HG02840 (cell line): ENCODE measurements around the gene IDH3A.

Experiments
- ATAC-seq: cut with Tn5 transposase; IDR thresholded peaks from one replicate; pipeline ENCODE4 v1.9.1; 2021; ENCODE audit warnings: mild to moderate bottlenecking, moderate library complexity, moderate number of reproducible peaks; ENCODE audit not compliant: unreplicated experiment, low FRiP score

The IDH3A gene

DNA sequence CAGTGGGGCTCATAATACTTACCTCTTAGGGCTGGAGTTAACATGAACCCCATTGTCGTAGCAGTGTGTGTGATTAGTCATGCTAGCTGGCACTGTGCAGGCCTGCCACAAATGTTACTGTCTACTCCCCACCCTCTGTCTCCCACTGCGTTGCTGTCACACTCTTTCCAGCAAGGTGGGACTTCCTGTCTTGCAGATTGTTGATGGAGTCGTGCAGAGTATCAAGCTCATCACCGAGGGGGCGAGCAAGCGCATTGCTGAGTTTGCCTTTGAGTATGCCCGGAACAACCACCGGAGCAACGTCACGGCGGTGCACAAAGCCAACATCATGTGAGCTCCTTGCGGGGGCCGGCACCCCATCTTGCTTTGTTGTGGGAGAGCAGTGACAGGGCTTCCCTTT lies 12.9 kb downstream of the IDH3A start:
- ATAC-seq: no peak

DNA sequence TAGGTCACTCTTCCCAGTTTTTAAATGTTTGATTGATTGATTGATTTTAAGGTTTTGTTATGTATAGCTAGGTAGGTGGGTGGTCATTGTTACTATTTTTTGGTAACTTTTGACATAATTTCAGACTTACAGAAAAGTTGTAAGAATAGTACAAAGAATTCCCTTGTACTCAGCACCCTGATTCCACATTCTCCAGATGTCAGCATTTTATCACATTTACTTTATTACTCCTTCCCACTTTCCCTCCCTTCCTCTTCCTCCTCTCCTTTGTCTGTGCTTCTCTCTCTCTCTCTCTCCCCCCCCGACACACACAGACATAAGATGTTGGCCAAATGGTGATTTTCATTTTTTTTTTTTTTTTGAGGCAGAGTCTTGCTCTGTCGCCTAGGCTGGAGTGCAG lies 14.8 kb downstream of the IDH3A start:
- no peak for ATAC-seq

DNA sequence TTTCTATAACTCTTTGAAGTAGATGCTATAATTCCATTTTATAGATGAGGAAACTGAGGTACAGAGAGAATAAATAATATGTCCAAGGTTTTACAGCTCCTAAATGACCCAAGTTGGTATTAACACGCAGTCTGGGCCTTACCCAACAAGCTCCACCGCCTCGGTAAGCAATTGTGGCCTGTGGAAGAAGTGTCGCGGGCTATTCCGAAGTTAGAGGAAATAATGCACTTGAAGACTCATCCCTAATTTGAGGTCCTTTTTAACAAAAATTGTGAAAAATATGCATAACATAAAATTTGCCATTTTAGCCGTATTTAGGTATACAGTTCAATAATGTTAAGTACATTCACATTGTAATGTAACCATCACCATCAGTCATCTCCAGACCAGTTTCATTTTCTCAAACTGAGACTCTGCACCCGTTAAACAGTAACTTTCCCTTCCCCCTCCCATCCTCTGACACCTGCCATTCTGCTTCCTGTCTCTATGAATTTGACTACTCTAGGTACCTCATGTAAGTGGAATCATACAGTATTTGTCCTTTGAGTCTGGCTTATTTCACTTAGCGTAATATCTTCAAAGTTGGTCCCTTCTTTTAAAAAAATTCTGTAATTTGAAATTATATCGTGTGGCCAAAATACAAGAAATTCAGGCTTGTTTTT lies 18.2 kb downstream of the IDH3A start:
- peak; percentile 72 for ATAC-seq

DNA sequence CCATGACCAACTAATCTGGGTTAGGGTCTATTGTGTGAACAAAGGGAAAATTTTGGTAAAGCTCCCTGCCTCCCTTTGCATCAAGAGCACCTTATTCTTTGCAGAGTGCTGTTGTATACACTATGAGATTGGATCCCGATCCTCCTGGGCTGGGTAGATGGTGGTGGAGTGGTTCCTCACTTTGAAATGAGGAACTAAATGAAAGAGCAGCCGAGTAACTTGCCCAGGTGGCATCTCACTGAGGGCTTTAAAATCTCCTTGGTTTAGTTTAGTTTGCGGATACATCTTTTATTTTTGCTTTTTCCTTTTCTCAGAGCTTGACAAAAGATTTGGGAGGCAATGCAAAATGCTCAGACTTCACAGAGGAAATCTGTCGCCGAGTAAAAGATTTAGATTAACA lies 19.4 kb downstream of the IDH3A start:
- no peak for ATAC-seq

DNA sequence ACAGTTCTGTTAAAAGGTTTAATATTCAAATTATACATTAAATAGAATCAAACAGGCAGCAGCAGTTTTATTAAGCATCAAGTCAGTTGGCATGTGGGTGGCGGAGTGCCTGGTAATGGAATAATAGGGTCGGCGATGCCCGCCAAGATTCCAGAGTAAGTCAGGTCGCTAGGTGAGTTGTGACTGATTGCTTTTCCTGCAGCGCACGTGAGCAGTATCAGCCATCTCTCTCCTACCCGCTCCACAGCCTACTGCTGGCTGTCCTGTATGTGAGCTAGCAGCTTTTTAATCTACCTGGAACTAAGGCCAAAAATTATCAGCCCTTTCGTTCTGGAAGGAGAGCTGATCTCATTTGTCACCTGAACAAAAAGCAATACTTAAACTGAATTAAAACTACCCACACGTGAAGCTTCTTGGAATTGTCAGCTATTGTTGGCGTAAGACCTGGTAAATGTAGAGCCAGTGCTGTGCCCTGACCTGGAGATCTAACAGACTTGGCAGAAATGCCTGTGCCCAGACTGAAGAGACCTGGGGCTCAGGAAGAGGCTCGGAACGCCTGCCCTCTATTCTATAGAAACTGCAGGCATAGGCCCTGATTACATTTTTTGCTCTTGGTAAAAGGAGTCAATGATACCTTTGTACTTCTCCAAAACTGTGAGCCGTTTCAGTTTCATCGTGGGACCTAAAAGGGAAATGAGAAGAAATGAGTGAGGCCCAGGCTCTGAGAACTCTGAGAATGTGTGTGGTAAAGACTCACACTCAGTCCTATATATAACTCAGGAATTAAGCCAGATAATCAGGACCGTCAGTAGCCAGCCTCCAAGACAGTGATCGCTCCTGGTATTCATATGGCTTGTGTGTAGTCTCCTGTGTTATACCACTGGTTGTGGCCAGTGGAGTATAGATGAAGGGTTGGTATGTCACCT lies 21.9 kb downstream of the IDH3A start:
- no peak for ATAC-seq

DNA sequence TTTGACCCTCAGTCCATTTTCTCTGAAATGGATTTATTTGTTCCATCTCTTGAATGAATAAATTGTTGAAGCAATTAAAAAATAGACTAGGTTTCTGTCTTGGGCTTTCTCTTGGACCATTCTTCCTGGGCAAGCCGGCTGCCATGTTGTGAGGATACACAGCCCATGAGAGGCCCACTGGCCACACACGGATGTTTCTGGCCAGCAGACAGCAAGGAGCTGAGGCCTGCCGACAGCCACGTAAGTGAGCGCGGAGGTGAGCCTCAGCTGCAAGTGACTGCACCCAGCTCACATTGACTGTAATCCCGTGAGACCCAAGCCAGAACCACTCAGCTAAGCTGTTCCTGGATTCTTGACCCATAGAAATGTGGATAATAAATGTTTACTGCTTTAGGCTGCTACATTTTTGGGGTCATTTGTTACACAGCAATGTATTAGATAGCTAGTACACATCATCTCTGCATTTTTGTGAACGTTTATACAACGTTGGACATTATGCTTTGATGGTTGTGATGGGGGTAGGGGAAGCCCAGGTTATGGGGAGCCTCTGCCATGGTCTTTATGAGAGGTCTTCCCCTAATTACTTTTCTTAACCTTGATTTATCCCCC lies 22.8 kb downstream of the IDH3A start:
- ATAC-seq: no peak

DNA sequence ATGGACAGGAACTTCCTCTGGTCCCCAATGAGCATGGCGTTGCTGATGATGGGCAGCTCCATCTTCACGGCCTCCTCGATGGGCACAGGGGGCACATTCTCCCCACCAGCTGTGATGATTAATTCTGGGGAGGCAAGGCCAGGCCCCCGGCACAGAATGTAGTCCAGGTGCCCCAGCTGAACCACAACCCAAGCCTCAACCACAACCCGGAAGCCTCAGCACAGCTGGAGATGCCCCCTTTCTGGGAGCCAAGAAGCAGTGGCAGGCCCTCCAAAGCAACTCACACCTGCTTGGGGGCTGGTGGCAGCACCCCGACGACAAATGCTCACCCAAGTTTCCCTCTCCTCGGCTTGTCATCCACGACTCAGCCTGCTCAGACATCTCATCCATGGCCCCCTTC lies 25.2 kb downstream of the IDH3A start:
- no peak for ATAC-seq

DNA sequence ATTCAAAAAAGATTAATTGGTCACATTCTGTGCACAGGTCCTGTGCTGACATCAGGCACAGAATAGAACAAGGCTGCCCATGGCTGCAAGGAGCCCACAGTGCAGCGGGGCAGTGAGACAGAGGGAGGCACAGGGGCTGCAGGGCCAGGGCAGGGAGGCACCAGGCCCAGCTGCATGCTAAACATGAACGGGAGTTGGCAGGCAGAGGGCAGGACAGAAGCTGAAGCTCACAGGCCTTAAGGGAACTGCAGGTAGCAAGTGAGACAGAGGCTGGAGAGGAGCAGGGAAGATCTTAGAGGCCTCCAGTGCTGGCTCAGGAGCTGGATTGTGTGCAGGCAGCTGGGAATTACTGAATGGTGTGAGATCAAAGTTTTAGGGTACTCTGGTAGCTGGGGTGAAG lies 26.2 kb downstream of the IDH3A start:
- ATAC-seq: no peak

DNA sequence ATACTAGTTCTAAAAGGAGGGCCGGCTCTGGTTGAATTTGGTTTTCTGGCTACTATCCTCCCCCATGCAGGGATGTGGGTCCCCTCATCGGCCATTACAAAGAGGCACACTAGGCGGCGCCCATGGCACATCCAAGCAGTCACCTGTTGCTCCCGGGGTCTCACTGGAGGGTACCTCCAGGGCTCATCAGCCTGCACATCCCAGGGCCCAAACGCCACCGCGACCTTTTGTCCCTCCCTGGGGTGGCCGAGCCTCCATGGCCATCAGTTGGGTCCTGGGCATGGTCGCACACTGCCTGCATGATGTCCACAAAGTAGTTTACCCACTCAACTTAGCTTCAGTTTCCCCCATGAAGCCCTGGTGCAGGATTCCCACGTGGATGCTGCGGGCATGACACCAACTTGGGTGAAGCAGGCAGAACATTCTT lies 28.3 kb downstream of the IDH3A start:
- no peak for ATAC-seq

DNA sequence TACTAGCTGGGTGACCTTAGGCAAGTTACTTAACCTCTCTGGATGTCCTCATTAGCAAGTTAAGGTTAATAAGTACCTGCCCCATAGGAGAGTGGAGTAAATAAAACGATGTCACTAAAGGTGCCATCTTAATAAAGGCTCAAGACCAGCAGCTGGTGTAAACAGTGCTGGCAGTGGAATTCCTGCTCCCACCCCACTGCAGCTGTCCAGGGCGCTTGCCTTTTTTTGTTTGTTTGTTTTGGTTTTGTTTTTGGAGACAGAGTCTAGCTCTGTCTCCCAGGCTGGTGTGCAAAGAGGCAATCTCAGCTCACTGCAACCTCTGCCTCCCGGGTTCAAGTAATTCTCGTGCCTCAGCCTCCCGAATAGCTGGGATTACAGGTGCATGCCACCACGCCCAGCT lies 28.9 kb downstream of the IDH3A start:
- ATAC-seq: no peak

DNA sequence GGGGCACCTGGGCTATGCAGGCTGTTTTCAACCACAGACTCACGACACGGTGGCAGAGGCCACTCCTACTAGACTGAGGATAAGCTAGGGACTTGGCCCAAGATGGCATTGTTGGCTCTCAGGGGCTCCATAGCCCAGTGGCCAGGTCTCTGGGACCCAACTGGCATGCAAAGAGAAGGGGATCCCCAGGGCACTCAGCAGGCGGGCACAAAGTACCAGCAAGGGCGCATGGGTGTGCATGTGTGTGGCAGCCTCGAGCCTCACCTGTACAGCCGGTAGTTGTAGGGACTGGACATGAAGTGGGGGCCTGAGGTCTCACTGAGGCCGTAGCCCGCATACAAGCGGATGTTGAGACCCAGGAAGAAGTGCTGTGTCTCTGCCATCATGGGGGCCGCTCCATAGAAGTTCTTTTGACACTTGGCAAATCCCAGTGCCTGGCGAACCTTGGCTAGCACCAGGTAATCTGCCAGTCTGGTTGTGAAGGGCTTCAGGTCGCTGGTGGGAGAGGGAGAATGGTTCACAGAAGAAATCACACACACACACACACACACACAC lies 30.2 kb downstream of the IDH3A start:
- ATAC-seq: no peak

DNA sequence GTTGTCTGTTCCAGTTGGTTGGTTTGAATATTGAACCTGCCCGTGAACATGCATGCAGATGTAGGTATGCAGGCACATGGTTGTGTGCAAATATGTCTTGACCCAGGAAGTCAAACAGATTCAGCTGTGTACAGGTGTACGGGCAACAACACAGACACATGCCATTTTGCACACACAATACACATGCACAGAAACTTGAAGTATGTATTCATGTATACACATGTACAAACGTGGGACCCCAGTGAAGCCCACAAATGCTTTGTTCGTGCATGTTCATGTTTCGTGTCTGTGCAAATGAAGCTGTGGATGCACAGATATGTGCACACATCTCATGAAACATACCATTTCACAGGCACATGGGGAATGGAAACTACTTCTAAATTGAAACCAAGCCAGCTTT lies 30.7 kb downstream of the IDH3A start:
- ATAC-seq: no peak

DNA sequence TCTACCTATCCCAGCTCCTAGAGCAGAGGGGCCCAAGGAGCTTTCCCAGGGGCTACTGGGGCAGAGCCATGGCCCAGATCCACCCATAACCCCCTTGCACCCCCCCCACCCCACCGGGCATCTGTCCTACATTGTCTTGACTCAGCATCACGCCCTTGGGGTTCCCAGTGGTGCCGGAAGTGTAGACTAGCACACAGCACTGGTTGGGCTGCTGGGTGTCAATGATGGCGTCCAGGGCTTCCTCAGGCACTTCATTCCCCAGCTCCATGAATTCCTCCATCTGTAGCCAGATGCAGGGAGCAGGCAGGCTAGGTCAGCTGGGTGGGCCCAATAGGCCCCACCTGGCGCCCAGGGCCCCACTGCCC lies 33.2 kb downstream of the IDH3A start:
- ATAC-seq: no peak

DNA sequence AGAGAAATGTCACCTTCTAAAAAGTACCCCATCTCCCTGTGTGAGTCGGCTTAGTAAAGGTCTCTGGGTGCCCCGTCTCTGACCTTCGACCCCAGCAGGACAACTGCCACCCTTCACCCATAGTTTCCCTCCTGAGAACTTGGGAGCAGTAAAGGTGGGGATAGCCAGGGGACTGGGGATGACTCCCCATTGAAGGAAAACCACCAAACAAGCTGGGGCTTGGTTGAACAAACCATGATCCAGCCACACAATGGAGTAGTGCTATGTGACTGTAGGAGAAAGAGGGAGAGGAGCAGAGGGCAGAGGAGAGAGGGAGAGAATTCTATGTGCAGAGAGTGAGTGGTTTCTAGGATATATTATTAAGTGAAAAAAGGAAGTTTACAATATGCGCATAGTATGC lies 33.7 kb downstream of the IDH3A start:
- no peak for ATAC-seq

DNA sequence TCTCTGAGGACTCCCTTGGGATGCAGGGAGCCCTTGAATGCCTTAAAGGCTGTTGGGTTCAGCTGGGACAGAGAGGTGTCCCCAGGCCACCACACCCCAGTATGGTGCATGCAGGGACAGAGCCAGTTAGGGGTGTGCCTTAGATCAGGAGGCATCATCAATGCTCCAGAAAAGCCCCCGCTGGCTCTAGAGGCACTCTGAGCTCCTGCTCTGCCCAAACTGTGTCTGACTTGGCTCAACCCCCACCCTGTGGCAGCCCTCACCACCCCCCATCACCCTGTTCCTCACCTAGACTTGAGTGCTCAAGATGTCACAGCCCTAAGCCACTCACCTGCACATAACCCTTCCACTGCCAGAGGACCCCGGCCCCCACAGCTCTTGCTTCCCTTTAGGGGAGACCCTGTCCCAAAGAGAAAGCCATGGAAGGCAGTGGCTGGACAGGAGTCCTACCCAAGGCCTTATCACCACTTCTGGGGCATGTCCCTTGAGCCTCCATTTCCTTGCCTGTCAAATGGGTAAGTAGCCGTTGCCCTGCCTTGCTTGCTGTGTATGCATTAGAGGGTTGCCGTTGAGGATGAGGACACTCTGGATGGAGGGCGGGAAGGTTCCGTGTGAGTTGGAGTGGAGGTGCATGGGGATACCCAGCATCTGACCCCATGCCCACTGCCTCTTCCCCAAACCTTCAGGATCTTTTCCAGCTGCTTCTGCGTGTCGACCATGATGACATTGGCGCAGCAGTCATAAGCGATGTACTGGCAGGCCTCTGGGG lies 43.8 kb downstream of the IDH3A start:
- ATAC-seq: no peak

DNA sequence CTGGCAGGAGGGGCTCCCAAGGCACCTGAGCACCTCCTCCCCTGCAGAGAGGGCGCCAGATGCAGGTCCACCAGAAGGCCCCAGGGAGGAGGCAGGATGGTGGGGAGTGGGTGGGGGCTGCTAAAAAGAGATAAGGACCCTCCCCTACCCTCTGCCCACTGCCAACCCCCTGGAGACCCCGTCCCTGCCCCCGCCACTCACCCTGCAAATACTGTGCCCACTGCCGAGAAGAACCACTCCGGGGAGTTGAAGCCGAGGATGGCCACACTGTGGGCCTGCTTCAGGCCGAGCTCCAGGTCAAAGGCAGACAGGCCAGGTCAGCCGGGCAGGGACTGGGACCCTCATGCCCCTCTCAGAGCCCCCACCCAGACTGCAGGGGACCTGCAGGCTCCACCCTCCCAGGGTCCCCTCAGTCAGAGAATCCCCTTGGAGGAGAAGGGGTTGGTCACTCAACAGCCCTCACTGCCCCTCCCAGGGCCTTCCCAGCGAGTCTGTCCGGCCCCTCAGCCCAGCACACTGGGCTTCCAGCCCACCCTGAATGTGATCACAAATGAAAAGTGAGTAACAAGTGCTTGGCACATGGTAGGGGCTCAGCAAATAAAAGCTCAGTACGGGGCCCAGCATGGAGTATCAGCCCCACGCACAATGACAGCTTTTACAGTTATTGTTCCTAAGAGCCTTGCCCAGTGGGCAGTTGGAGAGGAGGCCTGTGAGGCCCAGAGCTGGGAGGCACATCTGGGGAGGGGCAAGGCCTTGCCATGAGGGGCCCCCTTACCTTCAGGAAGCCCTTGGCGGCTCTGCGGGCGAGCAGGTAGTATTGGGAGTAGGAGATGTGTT lies 44.8 kb downstream of the IDH3A start:
- no peak for ATAC-seq

DNA sequence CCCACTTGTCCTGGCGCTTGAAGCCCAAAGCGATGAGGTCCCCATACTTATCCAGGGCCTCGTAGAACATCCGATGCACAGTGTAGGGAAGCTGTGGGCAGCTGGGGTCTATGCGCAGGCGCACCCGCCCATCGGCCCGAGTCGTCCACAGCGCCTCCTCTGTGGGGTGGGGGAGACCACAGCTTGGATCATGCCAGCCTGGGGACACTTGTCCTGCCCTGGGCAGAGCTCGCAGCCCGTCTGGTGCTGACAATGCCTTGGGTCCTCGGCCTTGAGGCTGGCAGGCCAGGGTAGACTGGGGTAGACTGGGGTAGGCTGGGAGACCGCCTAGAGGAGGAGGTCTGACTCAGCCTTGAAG lies 45.4 kb downstream of the IDH3A start:
- no peak for ATAC-seq

DNA sequence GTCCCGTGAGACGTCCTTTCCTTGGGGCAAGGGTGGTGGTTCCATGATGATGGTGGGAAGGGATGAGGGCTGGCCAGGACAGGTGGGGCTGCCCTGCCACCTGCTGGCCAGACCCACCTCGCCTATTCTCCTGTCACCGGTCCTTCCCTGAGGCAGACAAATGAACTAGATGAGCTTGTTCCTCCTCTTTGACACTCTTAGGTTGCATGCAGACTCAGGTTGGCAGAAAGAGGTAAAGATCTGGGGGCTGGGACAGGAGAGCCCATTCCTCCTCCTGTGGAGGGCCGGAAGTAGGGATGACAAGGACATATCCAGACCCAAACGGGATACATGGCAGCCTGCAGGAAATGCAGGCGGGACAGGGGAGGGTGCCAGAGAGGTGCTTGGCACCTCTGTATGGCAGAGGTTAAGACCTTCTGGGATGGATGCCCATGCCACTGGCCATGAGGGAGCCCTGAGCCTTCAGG lies 46.6 kb downstream of the IDH3A start:
- ATAC-seq: no peak

DNA sequence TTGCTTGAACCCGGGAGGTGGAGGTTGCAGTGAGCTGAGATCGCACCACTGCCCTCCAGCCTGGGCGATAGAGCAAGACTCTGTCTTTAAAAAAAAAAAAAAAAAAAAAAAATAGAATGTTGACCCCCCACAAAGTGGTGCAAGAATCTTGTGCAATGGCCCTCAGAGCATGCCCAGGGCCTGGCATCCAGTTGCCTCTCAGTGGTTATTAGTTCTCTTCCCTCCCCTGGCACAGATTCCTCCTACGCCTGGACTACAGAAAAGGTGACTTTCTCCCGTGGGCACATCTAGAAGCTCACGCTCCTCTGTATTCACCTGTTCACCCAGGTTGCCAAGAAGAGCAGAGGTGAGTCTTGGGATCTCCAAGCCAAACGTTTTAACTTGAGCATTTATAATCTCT lies 48.5 kb downstream of the IDH3A start:
- no peak for ATAC-seq
